Vagina (tissue), 2 donors: ENCODE data around the gene CTNNA3. TPM values are rescaled to one million over a fixed set of nuclear protein-coding genes. Genes with fewer than 3 reads are reported as not detected.

ENCODE experiments used
- DNase-seq, 2 donors: peaks; one replicate each; pipeline ENCODE4 v3.0.0-alpha.2; 2017; ENCODE audit errors: extremely low spot score in 2 of 2
- H3K27ac ChIP-seq: fragments of 200-600 bp; sonication (generic); one replicate; pipeline ENCODE4 v1.5.1; 2019
- H3K27me3 ChIP-seq: fragments of 200-600 bp; sonication (generic); one replicate; pipeline ENCODE4 v1.5.1; 2019
- H3K36me3 ChIP-seq, 2 donors: fragments of 200-600 bp; sonication (generic); one replicate each; pipeline ENCODE4 v1.5.1; 2017 to 2019
- H3K4me1 ChIP-seq: fragments of 200-600 bp; sonication (generic); one replicate; pipeline ENCODE4 v1.5.1; 2019
- H3K4me3 ChIP-seq, 2 donors: fragments of 200-600 bp; sonication (generic); 1 replicate in 1 of 2; 2 replicates in 1 of 2; pipeline ENCODE4 v1.5.1; 2016 to 2019
- H3K9me3 ChIP-seq: fragments of 200-600 bp; sonication (generic); one replicate; pipeline ENCODE4 v1.5.1; 2019
- POLR2A ChIP-seq, 2 donors: fragments of 450-650 bp; IDR thresholded peaks; one replicate each; pipeline ENCODE4 v1.6.1; 2017; ENCODE audit warnings: antibody characterized with exemption in 2 of 2, mild to moderate bottlenecking in 2 of 2, moderate library complexity in 2 of 2
- POLR2AphosphoS5 ChIP-seq, 2 donors: sonication (generic); formaldehyde crosslinking; IDR thresholded peaks; one replicate each; pipeline ENCODE4 v1.9.0; 2017; ENCODE audit warnings: antibody characterized with exemption in 2 of 2, mild to moderate bottlenecking in 2 of 2, low read depth in 1 of 2; ENCODE audit not compliant: insufficient read depth in 1 of 2
- intact Hi-C: fragments of 100-400 bp; cut with DNase I; formaldehyde crosslinking; loops from one replicate; pipeline ENCODE4 v1.15.1; 2023
- total RNA-seq: library from RNA; depleted of rRNA; stranded (reverse); fragments of >200 nt; gene quantifications from one replicate; pipeline ENCODE4 v1.2.3, GENCODE V29; 2016
- TF ChIP-seq, protein P1 (sequence below), 3 experiments: fragments of 450-650 bp in 2 of 3; fragments of 200-600 bp in 1 of 3; sonication (generic) in 1 of 3; IDR thresholded peaks; one replicate each; pipeline ENCODE4 v1.5.1; 2017 to 2019; ENCODE audit warnings: antibody characterized with exemption in 3 of 3, mild to moderate bottlenecking in 2 of 3, moderate library complexity in 2 of 3

Gene CTNNA3
- total RNA-seq, 1 donor from 2014 or later, result 0.98 TPM

GRCh38 chr10:66085906-66086305, 1610.1 kb downstream of the CTNNA3 start:
- Histone ChIP-seq H3K27ac (no peak overlapping the region), H3K9me3 (no peaks in the 10 kb centered on the region), H3K4me1 (no peaks in the 10 kb centered on the region), H3K27me3 (no peaks in the 10 kb centered on the region), H3K4me3 (no peak overlapping the region), H3K36me3 (no peaks in the 10 kb centered on the region)
- DNase-seq, result no peak
- intact Hi-C loops, result loop anchor here (2.0 kb wide), 1 partner anchor 65 kb away; no protein-coding TSS in a partner anchor
- TF ChIP-seq POLR2A (IDR thresholded peaks at IDR 0.05) (no peak), POLR2AphosphoS5 (IDR thresholded peaks at IDR 0.05; ENCODE audit: insufficient read depth in 1 of 2, low read depth in 1 of 2) (no peak)
- TF ChIP-seq, protein P1, sequence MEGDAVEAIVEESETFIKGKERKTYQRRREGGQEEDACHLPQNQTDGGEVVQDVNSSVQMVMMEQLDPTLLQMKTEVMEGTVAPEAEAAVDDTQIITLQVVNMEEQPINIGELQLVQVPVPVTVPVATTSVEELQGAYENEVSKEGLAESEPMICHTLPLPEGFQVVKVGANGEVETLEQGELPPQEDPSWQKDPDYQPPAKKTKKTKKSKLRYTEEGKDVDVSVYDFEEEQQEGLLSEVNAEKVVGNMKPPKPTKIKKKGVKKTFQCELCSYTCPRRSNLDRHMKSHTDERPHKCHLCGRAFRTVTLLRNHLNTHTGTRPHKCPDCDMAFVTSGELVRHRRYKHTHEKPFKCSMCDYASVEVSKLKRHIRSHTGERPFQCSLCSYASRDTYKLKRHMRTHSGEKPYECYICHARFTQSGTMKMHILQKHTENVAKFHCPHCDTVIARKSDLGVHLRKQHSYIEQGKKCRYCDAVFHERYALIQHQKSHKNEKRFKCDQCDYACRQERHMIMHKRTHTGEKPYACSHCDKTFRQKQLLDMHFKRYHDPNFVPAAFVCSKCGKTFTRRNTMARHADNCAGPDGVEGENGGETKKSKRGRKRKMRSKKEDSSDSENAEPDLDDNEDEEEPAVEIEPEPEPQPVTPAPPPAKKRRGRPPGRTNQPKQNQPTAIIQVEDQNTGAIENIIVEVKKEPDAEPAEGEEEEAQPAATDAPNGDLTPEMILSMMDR (IDR thresholded peaks at IDR 0.05), result no peak

DNA sequence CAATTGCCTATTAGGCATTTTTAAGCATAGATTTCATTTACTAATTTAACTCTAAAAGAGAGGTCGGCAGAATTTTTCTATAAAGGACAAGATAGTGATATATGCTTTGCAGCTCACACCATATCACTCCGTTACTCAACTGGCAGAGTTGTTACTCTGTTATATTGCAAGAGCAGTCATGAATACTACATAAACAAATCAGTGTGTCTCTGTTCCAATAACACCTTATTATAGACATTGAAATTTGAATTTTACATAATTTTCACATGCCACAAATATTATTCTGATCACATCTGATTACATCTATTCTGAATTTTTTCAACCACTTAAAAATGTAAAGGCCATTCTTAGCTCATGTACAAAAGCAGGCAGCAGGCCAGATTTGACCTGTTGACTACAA, 1624.1 kb downstream of the CTNNA3 start:
- intact Hi-C loops, result no loop called here
- Histone ChIP-seq H3K4me1 (no peaks in the 10 kb centered on the region), H3K27me3 (no peaks in the 10 kb centered on the region), H3K27ac (no peak overlapping the region), H3K36me3 (no peaks in the 10 kb centered on the region), H3K4me3 (no peak overlapping the region), H3K9me3 (no peaks in the 10 kb centered on the region)
- TF ChIP-seq POLR2A (IDR thresholded peaks at IDR 0.05) (no peak), POLR2AphosphoS5 (IDR thresholded peaks at IDR 0.05; ENCODE audit: insufficient read depth in 1 of 2, low read depth in 1 of 2) (no peak)
- TF ChIP-seq, protein P1 (IDR thresholded peaks at IDR 0.05), result no peak
- DNase-seq, result no peak

- intact Hi-C loops, result no loop called here
- H3K27me3 ChIP-seq, result no peaks in the 10 kb centered on the region
- H3K27ac ChIP-seq, result no peak overlapping the region
- no peaks in the 10 kb centered on the region for H3K36me3 ChIP-seq
- TF ChIP-seq POLR2A (IDR thresholded peaks at IDR 0.05) (no peak), POLR2AphosphoS5 (IDR thresholded peaks at IDR 0.05; ENCODE audit: insufficient read depth in 1 of 2, low read depth in 1 of 2) (no peak)
- TF ChIP-seq, protein P1 (IDR thresholded peaks at IDR 0.05), result no peak
- no peak overlapping the region for H3K4me3 ChIP-seq
- DNase-seq, result no peak
- H3K9me3 ChIP-seq, result no peaks in the 10 kb centered on the region
- no peaks in the 10 kb centered on the region for H3K4me1 ChIP-seq
Measured at GRCh38 chr10:66058594-66058993, 1637.4 kb downstream of the CTNNA3 start.

GRCh38 chr10:66049335-66049734, 1646.7 kb downstream of the CTNNA3 start:
- no peak overlapping the region for H3K4me3 ChIP-seq
- no peak for DNase-seq
- no peaks in the 10 kb centered on the region for H3K36me3 ChIP-seq
- intact Hi-C loops, result no loop called here
- H3K4me1 ChIP-seq, result no peaks in the 10 kb centered on the region
- no peaks in the 10 kb centered on the region for H3K9me3 ChIP-seq
- H3K27me3 ChIP-seq, result no peaks in the 10 kb centered on the region
- no peak overlapping the region for H3K27ac ChIP-seq
- TF ChIP-seq, protein P1 (IDR thresholded peaks at IDR 0.05), result no peak
- TF ChIP-seq POLR2A (IDR thresholded peaks at IDR 0.05), result no peak
- TF ChIP-seq POLR2AphosphoS5 (IDR thresholded peaks at IDR 0.05; ENCODE audit: insufficient read depth in 1 of 2, low read depth in 1 of 2), result no peak

- Histone ChIP-seq H3K4me3 (no peak overlapping the region), H3K36me3 (no peaks in the 10 kb centered on the region), H3K27me3 (no peaks in the 10 kb centered on the region), H3K4me1 (no peaks in the 10 kb centered on the region), H3K27ac (no peak overlapping the region), H3K9me3 (no peaks in the 10 kb centered on the region)
- no peak for TF ChIP-seq POLR2A (IDR thresholded peaks at IDR 0.05)
- TF ChIP-seq POLR2AphosphoS5 (IDR thresholded peaks at IDR 0.05; ENCODE audit: insufficient read depth in 1 of 2, low read depth in 1 of 2), result no peak
- TF ChIP-seq, protein P1 (IDR thresholded peaks at IDR 0.05), result no peak
- intact Hi-C loops, result no loop called here
- no peak for DNase-seq
Measured at GRCh38 chr10:66045859-66046258, 1650.1 kb downstream of the CTNNA3 start.
